ENCODE measurements around the gene LSAMP. TPM values are rescaled to one million over a fixed set of nuclear protein-coding genes. Genes with fewer than 3 reads are reported as not detected.

Gene LSAMP
- total RNA-seq, 2 experiments from 2014 or later = not detected

DNA sequence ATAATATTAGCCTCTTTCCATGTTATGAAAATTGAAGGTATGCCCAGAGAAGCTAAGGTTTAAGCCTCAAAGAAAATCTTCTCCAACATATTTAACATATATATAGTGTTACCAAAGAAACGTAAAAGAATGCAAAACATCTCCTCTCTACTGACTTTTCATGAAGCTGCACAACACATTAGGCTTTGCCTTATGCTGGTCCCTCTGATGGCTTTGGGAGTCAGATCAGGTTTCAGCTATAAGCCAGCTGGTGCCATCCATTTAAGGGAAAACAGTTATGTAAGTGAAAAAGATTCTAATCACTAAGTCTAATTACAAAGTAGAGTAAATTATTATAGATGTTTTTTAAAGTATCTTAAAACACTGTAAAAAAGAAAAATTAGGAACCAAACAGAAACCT is 410.5 kb downstream of the LSAMP start:
- no peak overlapping the region for H3K4me3 Mint-ChIP-seq
- CTCF ChIA-PET = interaction anchor here (0.6 kb wide), 1 partner anchor 40 kb away, joined by 4 read pairs; no protein-coding TSS in a partner anchor
- intact Hi-C loops (cut with micrococcal nuclease) = no loop called here
- H3K27me3 Mint-ChIP-seq (ENCODE audit: low read depth) = no peaks in the 10 kb centered on the region
- no peaks in the 10 kb centered on the region for H3K4me1 Mint-ChIP-seq (ENCODE audit: low read depth)
- no peaks in the 10 kb centered on the region for H3K36me3 Mint-ChIP-seq (ENCODE audit: low read depth)
- no peak for DNase-seq
- no peak overlapping the region for H3K27ac Mint-ChIP-seq
- H3K9me3 Mint-ChIP-seq = no peaks in the 10 kb centered on the region

DNA sequence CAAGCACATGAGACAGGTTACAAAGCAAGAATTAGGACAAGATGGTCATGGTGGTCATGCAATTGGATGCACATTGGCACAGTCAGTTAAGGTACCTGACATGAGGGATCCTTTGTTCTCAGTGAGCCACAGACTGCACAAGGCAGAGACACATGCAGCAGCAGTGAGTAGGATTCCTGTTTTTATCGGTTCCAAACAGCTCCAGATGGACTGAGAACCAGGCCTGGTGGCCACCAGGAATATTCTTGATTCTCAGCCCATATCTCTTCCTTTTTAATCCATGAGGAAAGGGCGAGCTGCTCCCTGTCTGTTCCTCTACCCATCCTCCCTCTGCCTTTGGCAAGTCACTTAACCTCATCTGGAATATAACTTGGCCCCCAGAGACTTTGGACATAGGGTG is 411.2 kb downstream of the LSAMP start:
- CTCF ChIA-PET = no interaction called here
- intact Hi-C loops (cut with micrococcal nuclease) = no loop called here
- no peak overlapping the region for H3K4me3 Mint-ChIP-seq
- H3K27ac Mint-ChIP-seq = no peak overlapping the region
- DNase-seq = no peak
- H3K9me3 Mint-ChIP-seq = no peaks in the 10 kb centered on the region
- no peaks in the 10 kb centered on the region for H3K36me3 Mint-ChIP-seq (ENCODE audit: low read depth)
- no peaks in the 10 kb centered on the region for H3K27me3 Mint-ChIP-seq (ENCODE audit: low read depth)
- no peaks in the 10 kb centered on the region for H3K4me1 Mint-ChIP-seq (ENCODE audit: low read depth)

DNA sequence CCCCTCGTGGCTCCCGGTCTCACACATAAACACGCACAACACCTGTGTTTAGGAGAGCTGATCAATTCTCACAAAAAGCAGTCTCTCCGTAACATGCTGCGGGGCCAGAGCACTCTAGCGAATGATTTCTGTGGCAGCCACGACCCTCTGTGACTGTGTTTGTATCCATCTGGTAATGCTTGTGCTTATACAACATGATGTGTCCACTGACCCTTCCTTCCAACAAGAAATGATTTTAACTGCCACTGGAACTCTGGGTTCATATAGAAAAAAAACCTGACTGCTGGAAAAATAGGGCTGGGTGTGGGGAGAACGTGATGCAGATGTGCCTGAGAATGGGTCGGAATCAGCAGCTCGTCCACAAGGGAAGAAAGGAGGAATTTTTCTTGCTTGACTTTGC is 411.8 kb downstream of the LSAMP start:
- no peak for DNase-seq
- Mint-ChIP-seq H3K4me1 (ENCODE audit: low read depth) (no peaks in the 10 kb centered on the region), H3K27me3 (ENCODE audit: low read depth) (no peaks in the 10 kb centered on the region), H3K9me3 (no peaks in the 10 kb centered on the region), H3K4me3 (no peak overlapping the region), H3K27ac (no peak overlapping the region), H3K36me3 (ENCODE audit: low read depth) (no peaks in the 10 kb centered on the region)
- CTCF ChIA-PET = no interaction called here
- intact Hi-C loops (cut with micrococcal nuclease) = no loop called here

DNA sequence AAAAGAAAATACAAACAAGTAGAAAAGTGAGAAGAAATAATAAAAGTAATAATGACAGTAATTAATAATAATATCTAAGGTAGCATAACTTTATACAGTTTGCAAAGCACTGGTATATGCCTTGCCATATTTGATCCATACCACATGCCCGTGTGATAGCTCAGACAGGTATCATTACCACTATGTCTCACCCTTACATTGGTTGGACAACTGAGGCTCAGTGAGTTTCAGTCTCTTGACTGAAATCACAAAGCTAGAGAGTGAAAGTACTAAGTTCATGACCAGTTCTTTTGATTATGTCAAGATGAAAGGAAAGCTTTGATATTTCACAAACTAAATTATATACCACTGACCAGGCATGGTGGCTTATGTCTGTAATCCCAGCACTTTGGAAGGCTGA is 413.1 kb downstream of the LSAMP start:
- DNase-seq = no peak
- intact Hi-C loops (cut with micrococcal nuclease) = no loop called here
- Mint-ChIP-seq H3K36me3 (ENCODE audit: low read depth) (no peaks in the 10 kb centered on the region), H3K27ac (no peak overlapping the region), H3K4me1 (ENCODE audit: low read depth) (no peaks in the 10 kb centered on the region), H3K4me3 (no peak overlapping the region), H3K9me3 (no peaks in the 10 kb centered on the region), H3K27me3 (ENCODE audit: low read depth) (no peaks in the 10 kb centered on the region)
- CTCF ChIA-PET = no interaction called here

DNA sequence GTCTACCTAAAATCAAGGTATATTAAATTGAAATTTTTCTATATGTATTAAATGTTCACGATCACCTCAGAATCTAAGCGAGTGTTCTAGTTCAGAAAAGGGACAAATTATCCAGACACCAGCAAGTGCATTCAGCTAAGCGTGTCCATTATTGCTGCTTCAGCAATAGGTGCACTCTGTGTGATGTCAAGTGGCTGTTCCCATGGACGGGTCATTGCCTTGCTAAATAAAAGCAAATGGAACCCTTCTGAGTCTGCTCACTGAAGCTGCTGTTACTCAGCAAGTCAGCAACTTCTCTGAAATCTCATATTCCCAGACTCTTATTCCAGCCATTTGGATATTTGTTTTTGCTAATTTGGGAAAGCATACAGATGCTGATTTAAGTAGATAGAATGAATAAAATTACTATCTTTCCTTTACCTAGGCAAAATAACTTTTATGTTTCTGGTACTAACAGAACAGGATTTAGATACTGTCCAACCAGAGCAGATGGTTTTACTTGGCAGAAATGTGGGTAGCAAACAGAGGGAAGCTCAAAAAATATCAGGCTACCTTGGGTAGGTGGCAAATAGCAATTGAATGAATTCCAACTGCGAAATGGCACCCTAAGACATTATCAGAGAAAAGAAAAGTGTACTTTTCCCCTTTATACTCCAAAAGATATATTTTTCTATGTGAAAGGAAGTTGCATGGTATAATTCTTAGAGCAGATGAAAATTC is 415.0 kb downstream of the LSAMP start:
- Mint-ChIP-seq H3K4me1 (ENCODE audit: low read depth) (no peaks in the 10 kb centered on the region), H3K36me3 (ENCODE audit: low read depth) (no peaks in the 10 kb centered on the region), H3K27me3 (ENCODE audit: low read depth) (peaks cover 2% of the 10 kb centered on the region), H3K27ac (no peak overlapping the region), H3K4me3 (no peak overlapping the region), H3K9me3 (no peaks in the 10 kb centered on the region)
- intact Hi-C loops (cut with micrococcal nuclease) = no loop called here
- CTCF ChIA-PET = no interaction called here
- no peak for DNase-seq

DNA sequence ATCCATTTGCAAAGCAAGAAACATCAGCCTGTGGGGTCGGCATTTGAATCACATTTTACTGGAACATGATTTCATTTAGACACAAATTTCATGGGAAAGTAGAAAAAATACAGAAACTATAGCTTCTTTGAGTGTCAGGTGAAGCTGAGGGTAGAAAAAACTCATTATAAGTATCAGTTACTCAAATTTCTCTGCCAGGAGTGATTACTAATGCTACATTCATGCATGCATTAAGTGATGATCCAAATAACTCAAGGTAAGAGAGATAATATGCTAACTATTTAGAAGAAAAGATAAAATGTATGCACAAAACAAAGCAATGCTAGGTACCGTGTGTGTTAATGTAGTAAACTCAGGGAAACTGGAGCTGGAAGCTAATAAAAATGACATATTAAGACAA is 416.0 kb downstream of the LSAMP start:
- no peaks in the 10 kb centered on the region for H3K36me3 Mint-ChIP-seq (ENCODE audit: low read depth)
- intact Hi-C loops (cut with micrococcal nuclease) = no loop called here
- no peak overlapping the region for H3K4me3 Mint-ChIP-seq
- H3K9me3 Mint-ChIP-seq = no peaks in the 10 kb centered on the region
- CTCF ChIA-PET = no interaction called here
- H3K4me1 Mint-ChIP-seq (ENCODE audit: low read depth) = no peaks in the 10 kb centered on the region
- peaks cover 2% of the 10 kb centered on the region for H3K27me3 Mint-ChIP-seq (ENCODE audit: low read depth)
- no peak overlapping the region for H3K27ac Mint-ChIP-seq
- DNase-seq = no peak

DNA sequence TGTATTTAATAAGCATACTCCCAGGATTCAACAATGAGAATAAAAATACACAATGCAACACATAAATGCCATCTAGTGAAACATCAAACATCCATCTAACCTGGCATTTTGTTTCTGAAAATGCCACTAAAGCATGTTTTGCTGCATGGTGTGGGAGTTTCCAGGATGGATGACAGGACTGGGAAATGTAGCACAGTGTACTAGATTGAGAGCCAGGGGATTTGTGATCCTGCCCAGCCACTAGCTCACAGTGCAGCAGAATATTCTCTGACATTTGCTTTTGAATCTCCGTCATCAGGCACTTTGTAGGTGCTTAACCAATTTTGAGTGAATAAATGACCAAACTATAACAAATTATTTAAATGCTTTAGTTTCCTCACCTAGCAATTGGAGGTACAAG is 417.1 kb downstream of the LSAMP start:
- Mint-ChIP-seq H3K27ac (no peak overlapping the region), H3K9me3 (no peaks in the 10 kb centered on the region), H3K4me1 (ENCODE audit: low read depth) (no peaks in the 10 kb centered on the region), H3K27me3 (ENCODE audit: low read depth) (peaks cover 2% of the 10 kb centered on the region), H3K4me3 (no peak overlapping the region), H3K36me3 (ENCODE audit: low read depth) (no peaks in the 10 kb centered on the region)
- CTCF ChIA-PET = no interaction called here
- no peak for DNase-seq
- intact Hi-C loops (cut with micrococcal nuclease) = no loop called here

DNA sequence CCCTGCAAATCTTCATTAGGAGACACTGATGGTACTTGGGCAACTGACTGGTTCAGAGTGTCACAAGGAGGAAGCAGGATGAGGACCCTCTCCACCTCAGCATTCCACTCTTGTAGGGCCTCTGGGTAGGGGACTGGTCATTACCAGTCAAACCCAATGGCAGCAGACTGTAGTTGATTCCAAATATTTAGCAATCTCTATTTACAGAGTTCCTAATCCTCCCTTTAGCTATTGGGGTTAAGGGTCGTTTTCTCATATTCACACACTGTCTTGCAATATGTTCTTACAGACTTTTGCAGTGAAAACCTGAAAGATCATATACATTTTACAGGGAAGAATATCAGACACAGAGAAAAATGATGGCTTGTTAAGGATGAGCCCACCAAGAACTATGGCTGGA is 424.3 kb downstream of the LSAMP start:
- intact Hi-C loops (cut with micrococcal nuclease) = no loop called here
- H3K27me3 Mint-ChIP-seq (ENCODE audit: low read depth) = no peaks in the 10 kb centered on the region
- CTCF ChIA-PET = no interaction called here
- no peaks in the 10 kb centered on the region for H3K9me3 Mint-ChIP-seq
- no peaks in the 10 kb centered on the region for H3K4me1 Mint-ChIP-seq (ENCODE audit: low read depth)
- no peak overlapping the region for H3K4me3 Mint-ChIP-seq
- H3K36me3 Mint-ChIP-seq (ENCODE audit: low read depth) = no peaks in the 10 kb centered on the region
- H3K27ac Mint-ChIP-seq = no peak overlapping the region
- no peak for DNase-seq

DNA sequence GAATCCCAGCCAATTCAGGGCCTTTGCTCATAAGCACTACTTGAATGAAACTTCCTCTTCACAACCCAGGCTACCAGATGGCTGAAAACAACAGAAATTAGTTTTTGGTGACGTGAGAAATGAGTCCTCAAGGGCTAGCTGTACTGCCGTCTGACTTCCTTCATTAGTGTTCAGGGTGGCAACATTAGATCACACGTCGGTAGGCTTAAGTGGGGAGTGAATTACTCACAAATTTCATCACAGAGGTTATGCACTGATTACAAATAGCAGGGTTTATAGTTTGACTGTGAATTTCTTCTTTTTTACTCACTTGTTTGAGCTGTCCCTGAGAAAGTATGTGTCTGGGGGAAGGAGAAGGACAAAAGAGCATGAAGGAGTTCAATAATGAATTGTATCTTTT is 424.8 kb downstream of the LSAMP start:
- H3K4me1 Mint-ChIP-seq (ENCODE audit: low read depth) = no peaks in the 10 kb centered on the region
- no peak for DNase-seq
- H3K27me3 Mint-ChIP-seq (ENCODE audit: low read depth) = no peaks in the 10 kb centered on the region
- CTCF ChIA-PET = no interaction called here
- intact Hi-C loops (cut with micrococcal nuclease) = no loop called here
- H3K9me3 Mint-ChIP-seq = no peaks in the 10 kb centered on the region
- no peak overlapping the region for H3K4me3 Mint-ChIP-seq
- H3K27ac Mint-ChIP-seq = no peak overlapping the region
- H3K36me3 Mint-ChIP-seq (ENCODE audit: low read depth) = no peaks in the 10 kb centered on the region

DNA sequence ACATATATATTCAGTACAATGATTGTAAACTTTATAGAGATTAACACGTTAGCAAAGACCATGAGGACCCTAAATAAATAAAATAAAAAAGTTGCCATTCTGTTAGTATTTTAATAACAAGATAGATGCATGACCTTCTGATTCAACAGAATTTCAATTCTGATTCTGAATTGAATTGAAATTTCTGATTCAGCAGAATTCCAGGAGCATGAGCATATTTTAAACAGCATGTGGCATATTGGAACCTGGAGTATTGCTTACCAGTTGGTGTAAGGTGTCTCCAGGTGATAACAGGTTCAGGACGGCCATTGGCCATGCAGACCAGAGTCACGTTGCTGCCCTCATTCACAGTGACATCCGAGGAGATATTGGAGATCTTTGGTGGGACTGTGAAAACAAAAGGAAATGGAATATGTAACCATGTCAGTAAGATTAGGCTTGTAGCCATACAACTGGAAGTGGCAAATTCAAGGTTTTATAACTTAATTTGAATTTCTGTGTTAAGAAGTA is 426.0 kb downstream of the LSAMP start:
- no peak for DNase-seq
- Mint-ChIP-seq H3K4me3 (no peak overlapping the region), H3K36me3 (ENCODE audit: low read depth) (no peaks in the 10 kb centered on the region), H3K9me3 (no peaks in the 10 kb centered on the region), H3K27ac (no peak overlapping the region), H3K27me3 (ENCODE audit: low read depth) (no peaks in the 10 kb centered on the region), H3K4me1 (ENCODE audit: low read depth) (no peaks in the 10 kb centered on the region)
- intact Hi-C loops (cut with micrococcal nuclease) = no loop called here
- CTCF ChIA-PET = no interaction called here

DNA sequence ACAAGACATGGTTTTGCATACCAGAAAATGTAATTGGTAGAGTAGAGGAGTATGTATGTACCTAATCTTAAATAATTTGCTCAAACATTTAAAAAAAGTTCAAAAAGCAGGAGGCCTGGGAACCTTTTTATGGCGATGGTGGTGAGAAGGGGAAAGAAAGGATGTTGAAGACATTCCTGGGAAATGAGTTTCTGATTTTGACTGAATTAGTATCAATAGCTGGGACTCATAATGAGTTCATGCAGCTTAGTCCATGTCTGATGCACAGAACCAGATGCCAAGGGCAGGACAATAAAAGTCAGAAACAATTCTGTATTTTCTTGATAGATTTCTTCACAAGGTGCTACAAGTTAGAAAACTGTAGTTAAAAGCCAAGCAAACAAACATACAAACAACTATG is 426.6 kb downstream of the LSAMP start:
- intact Hi-C loops (cut with micrococcal nuclease) = no loop called here
- H3K4me1 Mint-ChIP-seq (ENCODE audit: low read depth) = no peaks in the 10 kb centered on the region
- no peak overlapping the region for H3K27ac Mint-ChIP-seq
- no peak for DNase-seq
- H3K4me3 Mint-ChIP-seq = no peak overlapping the region
- H3K36me3 Mint-ChIP-seq (ENCODE audit: low read depth) = no peaks in the 10 kb centered on the region
- no peaks in the 10 kb centered on the region for H3K9me3 Mint-ChIP-seq
- no peaks in the 10 kb centered on the region for H3K27me3 Mint-ChIP-seq (ENCODE audit: low read depth)
- CTCF ChIA-PET = no interaction called here

DNA sequence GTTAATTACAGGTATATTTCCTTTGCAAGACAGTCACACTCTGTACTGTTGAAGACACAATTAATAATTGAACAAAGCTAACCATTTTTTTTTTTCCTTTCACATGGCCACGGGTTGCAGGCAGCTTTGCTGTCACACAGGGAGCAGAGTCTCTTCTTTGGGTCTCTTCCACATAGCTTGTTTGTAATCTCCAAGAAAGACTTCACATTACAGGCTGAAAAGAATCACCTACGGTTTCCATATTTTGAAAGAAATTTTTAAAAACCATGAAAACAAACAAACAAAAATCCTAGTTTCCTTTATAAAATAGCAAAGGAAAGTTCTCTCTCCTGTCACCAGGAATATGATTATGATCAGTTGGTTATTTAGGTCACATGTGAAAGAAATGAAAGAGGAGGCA is 429.4 kb downstream of the LSAMP start:
- H3K36me3 Mint-ChIP-seq (ENCODE audit: low read depth) = no peaks in the 10 kb centered on the region
- DNase-seq = no peak
- H3K27ac Mint-ChIP-seq = no peak overlapping the region
- CTCF ChIA-PET = no interaction called here
- H3K27me3 Mint-ChIP-seq (ENCODE audit: low read depth) = no peaks in the 10 kb centered on the region
- no peaks in the 10 kb centered on the region for H3K9me3 Mint-ChIP-seq
- no peak overlapping the region for H3K4me3 Mint-ChIP-seq
- no peaks in the 10 kb centered on the region for H3K4me1 Mint-ChIP-seq (ENCODE audit: low read depth)
- intact Hi-C loops (cut with micrococcal nuclease) = no loop called here

DNA sequence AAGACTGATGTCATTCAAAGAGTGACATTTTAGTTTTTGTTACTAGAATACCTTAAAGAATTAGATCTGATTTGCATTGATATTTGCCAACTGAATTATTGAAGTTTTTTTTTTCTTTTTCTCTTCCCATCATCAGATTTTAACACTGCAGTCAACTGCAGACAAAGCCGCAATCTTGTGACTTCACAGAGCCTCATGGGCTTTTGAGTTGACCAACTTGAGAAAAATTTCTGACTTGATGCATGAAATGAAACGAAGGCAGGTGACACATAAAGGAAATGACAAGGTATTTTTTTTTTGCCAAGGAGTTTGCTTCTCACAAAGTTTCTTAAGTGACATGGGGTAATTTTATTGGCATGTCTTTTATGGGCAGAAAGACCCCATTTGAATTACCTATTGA is 438.3 kb downstream of the LSAMP start:
- Mint-ChIP-seq H3K27ac (no peak overlapping the region), H3K4me3 (no peak overlapping the region), H3K36me3 (ENCODE audit: low read depth) (no peaks in the 10 kb centered on the region), H3K27me3 (ENCODE audit: low read depth) (no peaks in the 10 kb centered on the region), H3K4me1 (ENCODE audit: low read depth) (no peaks in the 10 kb centered on the region), H3K9me3 (no peaks in the 10 kb centered on the region)
- no peak for DNase-seq
- CTCF ChIA-PET = no interaction called here
- intact Hi-C loops (cut with micrococcal nuclease) = no loop called here

All from activated naive CD4-positive, alpha-beta T cell treated with anti-CD3 and anti-CD28 coated beads for 36 hours (primary cell).